Cerebellar cortex (tissue), 1 donor: Measurements from ENCODE around the gene FUT2.
"Not testable (repeated sequence)": the region's sequence is repeated elsewhere in the genome, so short reads cannot be mapped to it uniquely, and the experiment has no call there.

ENCODE experiments used
- DNase-seq: peaks from one replicate; pipeline ENCODE4 v3.0.0-alpha.2; 2015; ENCODE audit warnings: low spot score

The FUT2 gene

DNA sequence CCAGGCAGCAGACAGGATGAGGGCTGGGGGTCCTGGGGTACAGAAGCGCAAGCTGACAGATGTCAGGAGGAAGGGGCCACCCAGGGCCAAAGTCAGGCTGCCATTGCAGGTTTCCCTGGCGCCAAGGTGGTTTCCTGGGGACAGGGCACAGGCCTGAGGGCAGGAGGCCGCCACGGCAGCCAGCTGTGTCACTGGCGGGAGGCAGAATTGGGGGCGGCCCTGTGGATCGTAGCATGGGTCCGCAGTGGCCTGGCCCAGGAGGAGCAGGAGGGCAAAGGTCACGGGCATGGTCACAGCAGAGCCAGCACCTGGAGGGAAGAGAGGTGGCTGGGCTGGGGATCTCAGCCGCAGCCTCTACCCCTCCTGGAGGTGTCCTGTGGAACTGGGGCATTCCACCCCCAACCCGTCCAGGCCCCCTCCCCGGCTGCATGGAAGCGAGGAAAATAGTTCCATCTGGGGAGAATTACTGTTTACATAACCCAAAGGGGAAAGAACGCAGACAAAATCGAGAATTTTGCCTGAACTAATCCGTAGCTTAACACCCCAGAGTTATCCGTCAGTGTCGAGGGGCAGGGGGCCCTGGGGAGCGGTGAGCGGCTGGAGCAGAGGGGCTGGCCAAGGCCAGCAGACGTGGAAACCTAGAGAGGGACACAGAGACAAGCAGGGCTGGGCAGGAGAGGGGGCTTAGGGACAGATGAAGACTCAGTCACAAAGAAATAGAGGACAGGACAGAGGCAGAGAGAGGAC lies 24.9 kb upstream of the FUT2 start:
- DNase-seq: no peak

DNA sequence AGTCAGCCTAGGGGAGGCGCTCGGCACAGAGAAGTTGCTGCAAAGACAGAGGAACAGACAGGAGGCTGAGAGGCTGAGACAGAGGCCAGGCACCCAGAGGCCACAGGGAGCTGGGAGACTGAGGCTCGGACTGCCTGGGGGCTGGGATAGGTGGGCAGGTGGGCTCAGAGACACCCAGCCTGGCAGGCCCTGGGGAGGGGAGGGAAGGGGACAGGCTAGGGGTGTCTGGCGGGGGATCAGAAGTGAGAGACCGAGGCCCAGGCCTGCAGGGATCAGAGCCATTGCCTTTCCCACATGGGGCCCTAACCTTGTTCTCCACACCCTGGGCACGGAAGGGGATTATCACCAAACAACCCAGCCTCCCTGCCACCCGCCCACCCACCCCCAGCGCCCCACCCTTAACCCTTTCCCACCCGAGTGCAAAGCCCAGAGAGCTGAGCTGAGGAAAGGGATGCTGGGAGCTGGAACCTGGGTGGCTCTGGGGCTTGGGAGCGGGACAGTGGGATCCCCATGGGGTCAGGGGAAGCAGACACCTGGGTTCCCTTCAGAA lies 24.2 kb upstream of the FUT2 start:
- no peak for DNase-seq

DNA sequence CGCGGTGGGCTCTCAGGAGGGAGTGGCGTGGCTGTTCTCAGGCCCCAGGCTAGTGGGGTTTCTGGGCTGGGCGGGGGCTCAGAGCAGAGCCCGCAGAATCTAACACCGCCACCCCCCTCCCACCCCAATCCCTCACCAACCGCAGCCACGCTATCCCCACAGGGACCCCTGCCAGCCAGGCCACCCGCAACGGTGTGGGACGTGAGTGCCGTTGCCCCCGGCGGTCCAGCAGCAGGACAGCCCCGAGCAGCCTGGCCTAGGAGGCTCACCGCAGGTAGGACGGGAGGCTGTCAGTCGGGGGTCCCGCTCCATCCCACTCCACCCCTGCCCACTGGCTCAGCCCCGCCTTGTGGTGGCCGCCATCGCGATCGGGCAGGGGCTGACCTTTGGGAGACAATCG lies 22.8 kb upstream of the FUT2 start, which contains the start of gene NTN5:
NTN5 (minus strand) TSS at position 24 of the 400 bp plus-strand sequence. CDS start 2,031 bp downstream, outside the sequence.
- no peak for DNase-seq

DNA sequence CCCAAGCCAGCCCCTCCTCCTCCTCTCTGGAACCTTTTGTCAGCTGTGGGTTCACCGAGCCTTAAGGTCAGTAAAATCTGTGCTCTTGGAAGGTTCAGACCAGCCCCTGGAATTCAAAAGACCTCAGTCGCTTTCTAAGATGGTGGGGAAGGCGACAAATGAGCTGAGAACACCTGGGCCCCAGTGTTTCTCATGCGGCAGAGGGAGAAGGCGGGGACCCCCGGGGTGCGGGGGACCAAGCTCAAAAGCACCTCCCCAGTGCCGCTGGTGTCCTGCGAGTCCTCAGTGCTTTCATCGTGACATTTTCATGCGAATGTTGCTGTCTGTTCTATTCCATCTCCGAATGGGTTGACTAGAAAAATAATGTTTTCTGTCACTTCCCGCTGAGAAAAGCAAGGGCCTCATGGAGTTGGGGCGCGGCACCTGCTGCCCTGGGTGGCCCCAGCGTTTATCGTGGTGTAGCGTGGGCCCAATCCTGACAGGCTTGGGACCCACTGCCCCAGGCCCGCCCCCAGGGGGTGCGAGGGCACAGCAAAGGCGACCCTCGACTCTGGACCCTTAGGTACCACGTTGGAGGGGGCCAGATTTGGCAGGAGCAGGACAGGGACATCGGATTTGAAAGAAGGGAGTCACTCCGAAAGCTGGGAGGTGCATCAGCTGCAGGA lies 22.2 kb upstream of the FUT2 start:
- DNase-seq: no peak

DNA sequence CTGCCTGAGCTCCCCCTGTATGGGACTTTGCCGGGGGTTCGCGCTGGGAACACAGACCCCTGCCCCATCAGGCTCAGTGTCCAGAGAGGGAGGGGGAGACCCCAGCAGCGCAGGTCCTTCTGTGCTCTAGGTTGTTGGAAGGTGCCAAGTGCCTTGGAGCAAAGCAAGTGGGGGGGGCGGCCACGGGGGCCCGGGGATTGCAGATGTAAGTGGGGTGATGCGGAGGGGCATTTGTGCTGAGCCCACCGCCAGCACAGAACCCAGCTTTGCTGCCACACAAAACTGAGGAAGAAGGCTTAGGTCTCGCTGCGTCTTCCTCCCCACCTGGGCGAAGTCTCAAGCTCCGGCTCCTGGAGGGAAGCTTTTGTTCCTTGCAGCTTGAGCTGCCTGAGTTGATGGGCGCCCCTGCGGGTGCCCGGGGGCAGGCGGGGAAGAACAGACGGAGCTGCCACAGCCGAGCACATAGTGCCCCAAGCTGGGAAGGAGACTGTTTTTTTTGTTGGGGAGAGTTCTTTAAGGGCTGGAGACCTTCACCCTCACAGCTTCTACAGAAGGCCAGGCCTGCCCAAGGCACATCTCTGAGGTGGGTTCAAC lies 21.5 kb upstream of the FUT2 start:
- DNase-seq: no peak

DNA sequence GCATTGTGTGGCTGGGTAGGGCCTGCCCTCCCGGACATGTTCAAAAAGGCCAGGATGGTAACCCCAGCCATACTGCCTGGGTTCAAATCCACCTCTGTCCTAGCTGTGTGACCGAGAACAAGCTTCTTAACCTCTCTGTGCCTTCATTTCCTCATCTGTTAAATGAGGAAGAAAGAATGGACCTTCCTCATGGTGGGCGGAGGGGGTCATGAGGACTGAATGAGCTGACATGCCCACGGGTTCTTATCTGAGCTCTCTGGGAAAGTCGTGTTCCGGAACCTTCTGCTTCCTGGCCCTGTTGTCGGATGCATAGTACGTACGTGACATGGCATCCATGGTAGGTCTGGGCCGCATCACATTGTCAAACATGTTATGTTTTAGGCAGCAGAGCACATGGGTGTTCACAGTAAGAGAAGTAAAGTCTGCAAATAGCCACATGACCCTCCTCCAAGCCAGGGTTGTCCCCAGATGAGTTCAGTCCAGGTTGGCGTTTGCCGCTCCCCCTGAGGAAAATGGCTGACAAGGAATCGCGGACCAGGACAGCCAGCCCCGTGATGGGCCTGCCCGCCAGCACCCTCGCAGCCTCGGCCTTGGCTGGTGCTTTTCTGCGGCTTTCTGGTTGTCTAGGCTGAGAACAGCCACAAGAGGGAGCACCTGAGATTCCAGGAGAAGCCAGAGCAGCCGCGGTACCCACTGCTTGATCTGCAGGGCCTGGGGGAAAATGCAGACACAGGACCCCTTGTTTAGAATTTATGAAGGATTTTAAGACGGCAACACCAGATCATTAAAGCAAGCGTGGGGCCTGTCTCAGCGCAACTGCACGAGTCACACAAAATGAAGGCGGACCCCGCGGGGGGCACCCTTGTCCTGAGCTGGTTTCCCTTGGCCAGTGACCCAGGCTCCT lies 20.6 kb upstream of the FUT2 start:
- DNase-seq: peak; percentile 95

DNA sequence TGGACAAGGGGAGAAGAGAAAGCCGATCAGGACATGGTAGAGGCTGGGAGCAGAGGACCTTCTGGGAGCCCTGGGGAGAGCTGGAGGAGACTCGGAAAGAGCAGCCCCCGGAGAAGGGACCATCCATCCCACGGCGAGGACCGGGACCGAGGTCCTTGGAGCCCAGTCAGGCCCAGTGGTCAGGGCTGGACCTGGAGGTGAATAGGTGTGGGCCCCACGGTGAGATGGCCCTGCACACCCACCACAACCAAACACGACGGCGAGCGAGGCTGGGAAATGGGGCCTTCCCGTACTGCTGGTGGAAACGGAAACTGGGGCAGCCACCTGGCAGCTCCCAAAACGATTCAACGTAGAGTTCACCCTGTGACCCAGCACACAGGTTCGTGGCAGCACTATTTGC lies 19.3 kb upstream of the FUT2 start:
- no peak for DNase-seq

DNA sequence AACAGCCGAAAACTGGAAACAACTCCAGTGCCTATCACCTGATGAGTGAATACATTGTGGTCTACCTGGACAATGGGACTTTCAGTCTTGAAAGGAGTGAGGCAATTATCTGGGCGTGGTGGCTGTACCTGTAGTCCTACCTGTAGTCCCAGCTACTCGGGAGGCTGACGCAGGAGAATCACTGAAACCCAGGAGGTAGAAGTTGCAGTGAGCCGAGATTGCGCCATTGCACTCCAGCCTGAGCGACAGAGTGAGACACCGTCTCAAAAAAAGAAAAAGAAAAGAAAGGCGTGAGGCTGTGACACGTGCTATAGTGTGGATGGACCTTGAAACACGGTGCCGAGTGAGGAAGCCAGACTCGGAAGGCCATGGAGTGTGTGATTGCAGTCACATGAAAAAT lies 18.9 kb upstream of the FUT2 start:
- DNase-seq: no peak

DNA sequence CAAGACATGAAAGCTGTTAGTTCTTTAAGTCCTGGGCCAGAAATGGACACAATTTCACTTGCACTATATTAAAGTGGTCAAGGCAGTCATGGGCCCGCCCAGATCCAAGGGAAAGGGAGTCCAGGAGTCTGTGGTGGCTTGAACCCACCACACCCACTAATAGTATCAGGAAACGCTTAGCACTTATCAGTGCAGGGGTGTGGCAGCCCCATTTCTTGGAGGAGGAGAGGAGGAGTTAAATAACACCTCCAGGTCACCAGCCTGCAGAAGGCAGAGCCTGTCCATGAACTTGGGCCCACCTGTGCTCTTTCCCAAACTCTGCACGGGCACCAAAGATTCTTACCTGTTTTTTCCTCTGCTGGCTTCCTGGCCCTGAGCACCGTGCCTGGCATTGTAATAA lies 17.6 kb upstream of the FUT2 start:
- DNase-seq: no peak

DNA sequence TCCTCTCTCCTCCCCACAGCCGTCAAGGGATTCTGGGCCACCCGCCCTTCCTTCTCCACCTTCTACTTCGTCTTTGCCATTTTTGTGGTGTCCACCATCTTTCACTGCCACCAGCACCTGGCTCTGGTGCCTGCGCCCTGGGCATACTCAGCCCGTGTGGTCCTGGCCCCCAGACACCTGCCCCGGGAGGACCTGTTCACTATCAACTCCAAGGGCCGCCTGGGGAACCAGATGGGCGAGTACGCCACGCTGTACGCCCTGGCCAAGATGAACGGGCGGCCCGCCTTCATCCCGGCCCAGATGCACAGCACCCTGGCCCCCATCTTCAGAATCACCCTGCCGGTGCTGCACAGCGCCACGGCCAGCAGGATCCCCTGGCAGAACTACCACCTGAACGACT lies 15.8 kb upstream of the FUT2 start:
- not testable (repeated sequence) for DNase-seq

DNA sequence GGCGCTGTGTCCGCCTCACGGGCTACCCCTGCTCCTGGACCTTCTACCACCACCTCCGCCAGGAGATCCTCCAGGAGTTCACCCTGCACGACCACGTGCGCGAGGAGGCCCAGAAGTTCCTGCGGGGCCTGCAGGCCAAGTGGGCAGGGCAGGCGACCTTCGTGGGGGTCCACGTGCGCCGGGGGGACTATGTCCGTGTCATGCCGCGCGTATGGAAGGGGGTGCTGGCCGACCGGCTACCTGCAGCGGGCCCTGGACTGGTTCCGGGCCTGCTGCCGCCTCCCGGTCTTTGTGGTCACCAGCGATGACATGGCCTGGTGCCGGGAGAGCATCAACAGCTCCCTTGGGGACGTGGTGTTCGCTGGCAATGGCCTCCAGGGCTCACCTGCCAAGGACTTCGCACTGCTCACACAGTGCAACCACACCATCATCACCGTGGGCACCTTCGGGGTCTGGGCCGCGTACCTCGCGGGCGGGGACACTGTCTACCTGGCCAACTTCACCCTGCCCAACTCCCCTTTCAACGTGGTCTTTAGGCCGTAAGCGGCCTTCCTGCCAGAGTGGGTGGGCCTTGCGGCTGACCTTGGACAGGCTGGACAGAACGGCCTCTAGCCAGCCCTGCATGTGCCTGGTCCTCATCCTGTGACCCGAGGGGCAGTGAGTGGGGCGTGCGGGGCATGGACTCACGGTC lies 15.2 kb upstream of the FUT2 start:
- DNase-seq: no peak

DNA sequence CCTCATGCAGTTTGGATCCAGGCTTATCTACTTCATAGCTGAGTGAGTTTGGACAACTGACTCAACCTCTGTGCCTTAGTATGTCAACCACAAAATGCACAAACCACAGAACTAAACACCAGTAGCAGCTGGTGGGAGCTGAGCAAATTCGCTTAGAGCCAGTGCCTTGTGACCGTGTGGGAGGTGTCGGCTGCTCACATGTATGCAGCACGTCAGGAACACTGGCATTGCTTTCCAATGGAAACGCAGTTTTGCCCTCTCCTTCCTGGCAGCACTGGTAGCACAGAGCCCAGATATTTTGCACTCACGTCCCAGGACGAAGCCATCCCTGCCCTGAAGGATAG lies 14.7 kb upstream of the FUT2 start:
- no peak for DNase-seq

DNA sequence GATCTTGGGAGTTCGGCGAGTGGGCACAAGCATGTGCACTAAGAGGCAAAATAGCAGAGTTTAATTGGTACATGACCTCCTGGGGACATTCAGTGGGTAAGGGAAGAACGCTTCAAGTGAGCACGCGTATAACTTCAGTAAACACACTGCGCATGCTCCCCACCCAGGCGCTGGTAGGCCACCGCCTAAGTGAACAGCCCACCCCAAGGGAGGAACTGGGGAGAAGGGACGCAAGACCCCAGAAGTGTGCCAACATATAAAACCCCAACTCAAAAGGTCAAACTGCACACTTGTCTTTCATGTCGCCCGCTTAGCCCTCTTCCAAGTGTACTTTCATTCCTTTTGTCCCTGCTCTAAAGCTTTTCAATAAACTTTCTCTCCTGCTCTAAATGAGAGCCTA lies 12.4 kb upstream of the FUT2 start:
- peak; percentile 39 for DNase-seq

DNA sequence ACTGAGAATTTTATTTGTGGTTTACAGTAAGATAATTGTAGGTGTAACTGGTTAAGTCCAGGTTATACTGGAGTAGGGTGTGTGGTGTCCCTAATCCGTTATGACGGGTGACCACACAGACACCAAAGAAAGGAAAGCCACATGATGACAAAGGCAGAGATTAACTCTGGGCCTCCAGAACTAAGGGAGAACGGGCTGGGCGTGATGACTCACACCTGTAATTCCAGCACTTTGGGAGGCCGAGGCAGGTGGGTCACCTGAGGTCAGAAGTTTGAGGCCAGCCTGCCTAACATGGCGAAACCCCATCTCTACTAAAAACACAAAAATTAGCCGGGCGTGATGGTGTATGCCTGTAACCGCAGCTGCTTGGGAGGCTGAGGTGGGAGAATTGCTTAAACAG lies 10.2 kb upstream of the FUT2 start:
- no peak for DNase-seq

DNA sequence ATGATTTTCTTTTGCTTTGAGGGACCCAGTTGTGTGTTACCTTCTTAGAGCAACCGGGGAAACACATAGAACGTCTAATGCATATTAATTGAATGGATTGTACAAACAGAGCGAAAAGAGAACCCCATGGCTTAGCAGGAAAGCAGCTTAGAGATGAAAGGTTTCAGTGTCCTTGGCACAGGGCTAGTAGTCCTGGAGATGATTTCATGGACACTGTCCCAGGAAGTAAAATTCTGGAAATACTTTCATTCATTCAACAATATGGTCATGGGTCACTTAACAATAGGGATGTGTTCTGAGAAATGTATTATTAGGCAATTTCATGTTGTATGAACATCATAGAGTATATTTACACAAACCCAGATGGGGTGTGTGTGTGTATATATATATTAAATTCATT lies 9.7 kb upstream of the FUT2 start:
- DNase-seq: no peak

DNA sequence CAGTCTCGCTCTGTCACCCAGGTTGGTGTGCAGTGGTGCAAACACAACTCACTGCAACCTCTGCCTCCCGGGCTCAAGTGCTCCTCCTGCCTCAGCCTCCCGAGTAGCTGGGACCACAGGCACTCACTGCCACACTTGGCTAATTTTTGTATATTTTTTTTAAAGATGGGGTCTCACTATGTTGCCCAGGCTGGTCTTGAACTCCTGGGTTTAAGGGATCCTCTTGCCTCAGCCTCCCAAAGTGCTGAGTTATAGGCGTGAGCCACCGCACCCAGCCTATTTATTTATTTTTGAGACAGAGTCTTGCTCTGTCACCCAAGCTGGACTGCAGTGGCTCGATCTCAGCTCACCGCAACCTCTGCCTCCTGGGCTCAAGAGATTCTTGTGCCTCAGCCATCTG lies 9.1 kb upstream of the FUT2 start:
- not testable (repeated sequence) for DNase-seq

DNA sequence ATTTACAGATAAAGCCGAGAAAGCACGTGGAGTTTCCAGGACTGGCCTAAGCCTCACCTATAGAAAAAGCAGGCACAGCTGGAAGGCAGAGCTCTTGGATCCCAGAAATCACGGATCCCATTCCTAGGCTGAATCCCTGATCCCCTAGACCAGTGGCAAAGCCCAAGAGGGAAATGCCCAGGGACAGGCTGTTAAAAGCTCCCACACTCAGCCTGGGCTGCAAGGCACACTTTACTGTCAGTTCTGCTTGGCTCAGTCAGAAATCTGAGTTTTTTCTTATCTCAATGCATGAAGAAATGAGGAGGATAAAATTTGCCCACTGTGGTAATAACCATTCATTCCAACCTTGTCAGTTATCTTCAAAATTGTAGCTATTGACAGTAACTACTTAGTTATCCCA lies 8.0 kb upstream of the FUT2 start:
- DNase-seq: no peak

DNA sequence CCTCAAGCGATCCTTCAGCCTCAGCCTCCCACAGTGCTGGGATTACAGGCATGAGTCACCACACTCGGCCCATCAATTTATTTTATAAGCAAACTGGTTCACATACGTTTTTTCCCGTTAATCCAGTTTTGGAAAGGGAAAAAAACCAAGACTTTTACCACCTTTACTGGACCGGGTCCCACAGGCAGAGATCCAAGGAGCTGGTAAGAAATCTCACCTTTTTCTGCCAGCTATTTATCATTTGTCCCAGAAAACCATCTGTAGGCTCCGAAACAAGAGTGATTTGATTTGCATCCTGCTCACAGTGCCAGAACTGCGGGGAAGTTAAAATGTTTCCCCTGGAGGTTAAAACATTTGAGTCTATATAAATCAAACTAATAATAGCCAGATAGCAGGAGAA lies 6.3 kb upstream of the FUT2 start:
- DNase-seq: peak; percentile 89

DNA sequence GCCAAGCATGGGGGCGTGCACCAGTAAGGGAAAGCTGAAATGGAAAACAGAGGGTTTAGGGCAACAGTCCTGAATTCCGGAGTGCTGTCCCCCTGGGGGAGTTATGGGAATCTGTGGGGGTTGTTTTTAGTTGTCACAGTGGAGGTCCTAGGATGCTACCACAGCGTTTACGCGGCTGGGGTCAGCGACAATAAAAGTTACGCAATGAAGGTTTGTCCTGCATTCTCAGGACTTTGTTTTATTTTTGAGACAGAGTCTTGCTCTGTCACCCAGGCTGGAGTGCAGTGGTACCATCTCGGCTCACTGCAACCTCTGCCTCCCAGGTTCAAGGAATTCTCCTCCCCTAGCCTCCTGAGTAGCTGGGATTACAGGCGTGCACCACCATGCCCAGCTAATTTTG lies 2.1 kb upstream of the FUT2 start:
- DNase-seq: not testable (repeated sequence)

DNA sequence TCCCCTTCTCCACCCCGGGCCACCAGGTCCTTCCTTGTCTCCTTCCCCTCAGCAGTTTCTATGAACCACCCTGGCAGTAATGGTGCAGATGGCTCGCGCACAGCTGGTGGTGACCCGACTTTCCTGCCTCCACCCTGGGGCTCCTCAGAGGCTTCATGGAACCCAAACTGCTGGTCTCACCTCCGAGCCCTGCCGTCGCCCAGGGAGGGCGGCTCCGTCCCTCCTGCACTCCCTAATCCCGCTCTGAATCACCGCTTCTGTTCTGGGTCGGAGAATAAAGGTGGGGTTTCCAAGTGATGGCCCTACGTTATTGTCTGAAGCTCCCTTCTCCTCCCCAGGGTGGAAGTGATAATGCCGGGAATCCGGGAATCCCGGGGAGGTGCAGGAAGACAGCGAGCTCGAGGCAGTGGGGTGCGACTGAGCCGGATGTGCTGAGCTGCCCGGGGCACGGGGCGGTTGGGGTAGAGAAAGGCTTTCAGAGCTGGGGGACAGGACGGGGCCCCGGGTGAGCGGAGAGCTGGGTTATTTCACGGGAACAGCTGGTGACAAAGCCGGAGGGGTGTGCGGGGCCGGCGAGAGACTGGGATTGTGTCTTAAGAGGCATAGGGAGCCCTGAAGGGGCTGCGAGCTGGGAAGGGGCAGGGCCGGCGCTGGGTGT lies 711 bp downstream of the FUT2 start:
- peak; percentile 44 for DNase-seq

DNA sequence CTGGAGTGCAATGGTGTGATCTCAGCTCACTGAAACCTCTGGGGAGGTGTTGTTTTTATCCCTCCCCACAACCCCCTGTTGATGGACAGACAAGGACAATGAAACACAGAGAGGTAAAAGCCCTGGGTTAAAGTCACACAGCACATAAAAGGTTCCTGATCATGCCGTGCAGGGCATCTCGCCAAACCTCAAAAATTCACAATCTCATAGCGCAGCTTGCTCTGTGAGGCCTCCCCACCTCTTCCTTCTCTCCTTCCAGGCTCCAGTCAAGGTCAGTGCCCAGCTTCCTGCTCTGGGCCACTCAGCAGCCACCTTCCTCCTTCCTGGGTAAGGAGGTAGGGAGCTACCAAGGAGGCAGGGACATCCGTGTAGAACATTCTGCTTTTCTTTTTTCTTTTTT lies 2.3 kb downstream of the FUT2 start:
- peak; percentile 40 for DNase-seq
